Measurements from ENCODE around the gene MTMR3.

GRCh38 chr22:29932136-29932535, 49.2 kb downstream of the MTMR3 start:
- TF ChIP-seq CTCF (IDR thresholded peaks at IDR 0.05): no peak
- no peak for TF ChIP-seq RCOR1 (IDR thresholded peaks at IDR 0.05; ENCODE audit: low read depth, low read length)
- no peak for TF ChIP-seq EP300 (IDR thresholded peaks at IDR 0.05)

Measured in A549 (cell line).